DOHH2 (cell line): ENCODE results near the gene PPFIA2.

Source experiments
- CTCF ChIP-seq: fragments of 200-600 bp; sonication (generic); IDR thresholded peaks from one replicate; pipeline ENCODE4 v1.5.1; 2014; ENCODE audit warnings: antibody characterized with exemption, mild to moderate bottlenecking, low read depth, low read length; ENCODE audit not compliant: poor library complexity, severe bottlenecking
- EZH2phosphoT487 ChIP-seq: fragments of 200-600 bp; sonication (generic); IDR thresholded peaks from 2 replicates; pipeline ENCODE4 v1.6.1; 2017; ENCODE audit warnings: borderline replicate concordance, mild to moderate bottlenecking, antibody characterized with exemption, low read length, moderate library complexity, mixed read lengths

- TF ChIP-seq CTCF (no peak), EZH2phosphoT487 (no peak)
Measured at GRCh38 chr12:81263072-81263471, 496.1 kb downstream of the PPFIA2 start.
